HG02840 (cell line): Measurements from ENCODE around the gene PTPRD.
"Not testable (repeated sequence)": the region's sequence is repeated elsewhere in the genome, so short reads cannot be mapped to it uniquely, and the experiment has no call there.

Source experiments
- ATAC-seq: cut with Tn5 transposase; IDR thresholded peaks from one replicate; pipeline ENCODE4 v1.9.1; 2021; ENCODE audit warnings: mild to moderate bottlenecking, moderate library complexity, moderate number of reproducible peaks; ENCODE audit not compliant: unreplicated experiment, low FRiP score

The PTPRD gene

DNA sequence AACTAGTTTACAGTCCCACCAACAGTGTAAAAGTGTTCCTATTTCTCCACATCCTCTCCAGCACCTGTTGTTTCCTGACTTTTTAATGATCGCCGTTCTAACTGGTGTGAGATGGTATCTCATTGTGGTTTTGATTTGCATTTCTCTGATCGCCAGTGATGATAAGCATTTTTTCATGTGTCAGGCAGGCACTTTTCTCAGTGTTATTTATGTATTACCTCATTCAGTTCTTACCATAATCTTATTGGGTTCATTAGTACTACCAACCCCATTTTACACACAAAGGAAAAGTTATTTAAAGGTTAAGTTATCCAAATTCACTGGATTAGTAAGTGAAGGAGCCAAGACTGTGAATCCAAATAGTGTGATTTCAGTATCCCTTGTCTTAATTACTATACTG lies 1644.5 kb downstream of the PTPRD start:
- not testable (repeated sequence) for ATAC-seq

DNA sequence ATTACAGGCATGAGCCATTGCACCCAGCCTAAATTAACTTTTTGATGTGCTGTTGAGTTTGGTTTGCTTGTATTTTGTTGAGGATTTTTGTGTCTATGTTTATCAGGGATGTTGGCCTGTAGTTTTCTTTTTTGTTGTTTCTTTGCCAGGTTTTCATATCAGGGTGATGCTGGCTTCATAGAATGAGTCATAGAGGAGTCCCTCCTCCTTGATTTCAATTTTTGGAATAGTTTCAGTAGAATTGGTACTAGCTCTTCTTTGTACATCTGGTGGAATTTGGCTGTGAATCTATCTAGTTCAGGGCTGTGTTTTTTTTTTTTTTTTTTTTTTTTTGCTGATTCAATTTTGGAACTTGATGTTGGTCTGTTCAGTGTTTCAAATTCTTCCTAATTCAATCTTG lies 1648.9 kb downstream of the PTPRD start:
- no peak for ATAC-seq

DNA sequence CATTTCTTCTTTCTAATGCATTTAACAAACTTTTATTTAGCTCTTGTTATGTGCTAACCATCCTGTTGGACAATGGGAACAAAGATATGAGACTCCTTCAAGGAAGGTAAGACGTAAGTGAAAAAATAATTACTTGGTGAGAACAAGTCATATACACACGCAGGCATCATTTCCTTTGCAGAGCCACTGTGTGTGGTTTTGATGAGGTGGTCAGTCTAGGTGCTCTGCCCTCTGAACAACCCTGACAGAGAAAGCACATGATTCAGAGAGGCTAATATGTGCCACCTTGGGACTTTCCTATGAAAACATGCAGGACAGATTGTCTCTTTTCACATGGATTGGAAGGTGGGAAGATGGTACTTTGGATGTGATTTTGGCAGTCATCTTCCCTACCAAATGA lies 1650.7 kb downstream of the PTPRD start:
- ATAC-seq: no peak

DNA sequence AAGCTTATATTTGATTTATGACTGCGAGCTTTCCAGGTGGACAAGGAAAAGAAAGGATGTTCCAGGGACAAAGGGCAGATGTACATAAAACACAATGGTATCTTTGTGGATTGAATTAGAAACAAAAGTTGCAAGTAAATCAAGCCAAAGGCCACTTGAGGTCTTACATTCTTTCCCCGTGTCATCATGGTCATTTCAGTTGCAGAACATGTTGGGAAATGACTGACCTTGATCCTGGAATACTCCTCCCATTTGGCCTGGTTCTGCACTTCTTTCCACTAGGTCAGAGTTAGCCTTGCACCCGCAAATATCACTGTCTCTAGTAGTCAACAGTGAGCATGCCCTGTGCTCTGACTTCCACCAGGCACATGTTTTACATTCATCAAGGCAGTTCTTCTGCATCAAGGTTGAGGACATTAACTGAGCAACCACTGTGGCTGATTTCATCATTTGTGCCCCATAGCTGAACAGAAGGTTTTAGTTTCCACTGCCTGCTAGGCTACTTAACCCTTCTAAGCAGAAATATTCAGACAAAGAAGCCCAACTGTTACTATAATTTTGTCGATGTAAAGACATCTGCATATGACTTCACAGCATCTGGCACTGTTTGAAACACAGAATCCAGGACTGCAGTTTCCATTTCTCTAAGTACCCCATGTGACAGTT lies 1651.5 kb downstream of the PTPRD start:
- no peak for ATAC-seq

DNA sequence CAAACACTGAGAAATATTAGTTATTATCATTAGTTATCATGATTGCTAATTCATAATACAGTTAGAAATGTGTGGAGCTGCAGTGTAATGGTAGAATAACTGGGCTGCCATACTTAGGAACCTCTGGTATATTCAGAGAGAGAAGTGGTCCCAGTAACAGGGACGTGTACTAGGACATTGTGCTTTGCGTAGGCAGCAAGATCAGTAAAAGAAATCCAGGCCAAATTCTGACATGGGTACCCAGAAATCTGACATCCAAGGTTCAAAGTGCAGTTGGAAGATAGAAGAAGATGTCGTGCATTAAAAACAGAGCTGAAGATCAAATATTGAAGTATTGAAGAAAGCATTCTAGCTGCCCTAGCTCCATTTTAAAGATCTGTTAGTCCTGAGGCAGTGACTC lies 1652.5 kb downstream of the PTPRD start:
- ATAC-seq: no peak

DNA sequence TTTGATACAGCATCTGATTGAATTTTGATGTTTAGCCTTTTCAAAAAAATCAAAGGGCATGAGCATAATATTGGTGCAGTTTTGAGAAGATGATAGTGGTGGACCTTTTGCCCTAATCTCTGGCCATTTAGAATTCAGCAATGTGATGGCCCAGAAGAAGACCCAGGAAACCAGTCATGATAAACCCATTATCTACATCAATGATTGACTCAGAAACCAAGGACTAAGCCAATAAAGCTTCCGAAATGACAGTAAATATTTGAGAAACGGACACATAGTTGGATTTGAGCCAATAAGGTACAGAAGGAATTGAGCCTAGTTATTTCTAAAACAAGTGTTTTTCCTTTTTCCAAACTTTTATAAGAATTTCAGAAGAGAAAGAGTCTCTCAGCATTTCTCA lies 1654.4 kb downstream of the PTPRD start:
- ATAC-seq: no peak

DNA sequence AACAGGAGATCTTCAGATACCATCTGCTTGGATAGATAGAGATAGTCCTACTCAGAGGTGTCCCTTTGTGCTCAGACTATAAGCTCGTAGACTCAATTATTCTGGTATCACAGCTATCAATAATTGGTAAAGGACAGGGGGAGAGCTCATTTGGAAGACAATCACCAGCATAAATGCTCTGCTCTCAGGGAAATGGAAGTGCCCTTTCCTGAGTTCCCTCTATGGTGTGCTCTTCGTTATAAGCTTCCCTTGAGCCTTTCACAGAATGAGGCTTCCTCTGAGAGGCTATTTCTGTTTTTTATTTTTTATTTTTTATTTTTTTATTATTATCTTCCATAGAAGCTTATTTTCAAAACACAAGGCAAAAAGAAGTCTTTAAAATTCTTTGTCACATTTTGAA lies 1657.5 kb downstream of the PTPRD start:
- ATAC-seq: no peak

DNA sequence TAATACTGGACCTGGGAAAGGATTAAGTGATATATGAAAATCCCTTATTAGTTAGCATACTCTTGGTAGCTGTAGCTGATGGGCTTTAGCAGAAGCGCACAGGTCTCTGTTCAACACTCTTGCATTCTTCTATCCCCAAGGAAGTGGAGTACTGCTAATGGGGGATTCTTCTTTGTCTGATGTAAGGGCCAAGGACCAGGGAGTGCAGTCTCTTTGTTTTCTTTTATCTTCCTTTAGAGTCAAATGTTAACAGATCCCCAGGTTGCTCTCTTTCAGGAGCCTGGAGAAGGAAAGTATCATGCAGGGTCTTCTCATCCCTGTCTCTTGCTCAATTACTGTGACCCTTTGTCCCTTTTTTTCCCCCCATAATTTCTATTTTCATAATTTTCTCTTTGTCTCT lies 1666.3 kb downstream of the PTPRD start:
- no peak for ATAC-seq

DNA sequence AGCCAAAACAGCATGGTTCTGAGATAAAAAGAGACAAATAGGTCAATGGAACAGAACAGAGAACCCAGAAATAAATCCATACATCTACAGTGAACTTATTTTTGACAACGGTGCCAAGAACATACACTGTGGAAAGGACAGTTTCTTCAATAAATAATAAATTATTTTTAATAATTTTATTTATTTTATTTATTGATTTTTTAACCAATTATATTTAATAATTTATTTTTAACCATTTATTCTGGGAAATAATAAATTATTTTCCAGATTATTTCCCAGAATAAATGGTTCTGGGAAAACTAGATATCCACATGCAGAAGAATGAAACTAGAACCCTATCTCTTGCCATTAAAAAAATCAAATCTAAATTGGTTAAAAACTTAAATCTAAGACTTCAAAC lies 1669.4 kb downstream of the PTPRD start:
- no peak for ATAC-seq

DNA sequence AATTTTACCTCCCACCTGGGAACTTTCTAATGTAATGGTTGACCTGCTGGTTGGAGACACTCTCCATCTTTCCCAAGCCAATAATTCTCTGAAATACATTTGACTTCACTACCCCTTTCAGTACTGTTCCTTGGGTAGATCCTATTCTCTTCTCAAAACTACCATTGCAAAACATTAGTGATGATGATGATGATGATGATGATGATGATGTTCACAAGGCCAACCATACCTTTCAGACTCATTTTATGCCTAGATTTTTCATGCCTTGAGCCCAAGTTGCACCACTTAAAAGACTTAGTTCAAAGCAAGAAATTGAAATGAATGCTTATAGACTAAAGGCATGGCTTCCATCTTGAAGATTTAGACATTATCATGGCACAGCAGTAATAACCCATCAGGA lies 1672.2 kb downstream of the PTPRD start:
- no peak for ATAC-seq

DNA sequence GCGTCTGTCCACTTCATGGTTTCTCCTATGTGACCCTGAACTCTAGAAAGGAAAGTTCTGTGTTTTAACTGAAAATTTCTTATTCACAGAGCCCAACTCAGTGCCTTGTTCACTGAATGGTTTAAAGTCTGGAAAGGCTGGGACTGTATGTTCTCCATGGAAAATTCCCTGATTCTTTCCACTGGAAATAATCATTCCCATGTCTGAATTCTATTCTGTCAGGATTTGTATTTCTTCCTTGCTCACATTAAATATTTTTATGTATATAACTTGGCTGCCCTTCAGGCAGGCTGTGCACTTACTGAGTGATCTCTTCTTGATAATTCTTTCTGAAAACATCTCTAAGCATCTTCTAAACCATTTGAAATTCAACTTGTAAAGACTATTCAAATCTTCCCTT lies 1686.3 kb downstream of the PTPRD start:
- no peak for ATAC-seq

DNA sequence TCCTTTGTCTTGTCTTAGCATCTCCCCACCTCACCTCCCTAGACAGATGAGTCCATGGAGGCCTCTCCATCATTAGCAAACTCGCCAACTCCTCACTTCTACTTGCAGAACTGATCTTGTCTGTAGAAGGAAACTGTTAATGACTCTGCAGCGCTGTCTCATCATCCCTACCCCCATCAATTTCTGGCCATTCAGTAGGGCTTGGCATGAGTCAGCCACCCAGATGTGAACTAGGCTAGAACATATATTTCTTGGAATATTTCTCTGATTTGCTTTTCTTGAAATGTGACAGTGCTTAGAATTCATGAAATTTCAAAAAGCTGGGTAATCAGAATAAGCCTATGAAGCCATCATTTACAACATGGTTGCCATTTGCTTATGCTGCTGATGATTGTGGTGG lies 1688.2 kb downstream of the PTPRD start:
- ATAC-seq: no peak

DNA sequence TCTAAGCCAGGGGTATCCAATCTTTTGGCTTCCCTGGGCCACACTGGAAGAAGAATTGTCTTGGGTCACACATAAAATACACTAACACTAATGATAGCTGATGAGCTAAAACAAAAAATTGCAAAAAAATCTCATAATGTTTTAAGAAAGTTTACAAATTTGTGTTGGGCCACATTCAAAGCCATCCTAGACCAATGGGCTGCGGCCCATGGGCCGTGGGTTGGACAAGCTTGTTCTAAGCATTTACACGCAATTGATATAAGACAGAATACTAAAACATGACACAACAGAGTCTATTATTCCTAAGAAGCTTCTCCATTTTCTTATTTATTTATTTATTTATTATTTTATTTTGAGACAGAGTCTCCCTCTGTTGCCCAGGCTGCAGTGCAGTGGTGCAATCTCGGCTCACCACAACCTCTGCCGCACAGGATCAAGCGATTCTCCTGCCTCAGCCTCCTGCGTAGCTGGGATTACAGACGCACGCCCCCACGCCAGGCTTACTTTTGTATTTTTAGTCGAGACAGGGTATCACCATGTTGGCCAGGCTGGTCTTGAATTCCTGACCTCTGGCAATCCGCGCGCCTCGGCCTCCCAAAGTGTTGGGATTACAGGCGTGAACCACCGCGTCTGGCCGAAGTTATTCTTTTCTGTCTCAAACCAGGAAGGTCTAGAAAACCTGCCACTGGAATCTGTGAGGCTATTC lies 1692.2 kb downstream of the PTPRD start:
- ATAC-seq: not testable (repeated sequence)

DNA sequence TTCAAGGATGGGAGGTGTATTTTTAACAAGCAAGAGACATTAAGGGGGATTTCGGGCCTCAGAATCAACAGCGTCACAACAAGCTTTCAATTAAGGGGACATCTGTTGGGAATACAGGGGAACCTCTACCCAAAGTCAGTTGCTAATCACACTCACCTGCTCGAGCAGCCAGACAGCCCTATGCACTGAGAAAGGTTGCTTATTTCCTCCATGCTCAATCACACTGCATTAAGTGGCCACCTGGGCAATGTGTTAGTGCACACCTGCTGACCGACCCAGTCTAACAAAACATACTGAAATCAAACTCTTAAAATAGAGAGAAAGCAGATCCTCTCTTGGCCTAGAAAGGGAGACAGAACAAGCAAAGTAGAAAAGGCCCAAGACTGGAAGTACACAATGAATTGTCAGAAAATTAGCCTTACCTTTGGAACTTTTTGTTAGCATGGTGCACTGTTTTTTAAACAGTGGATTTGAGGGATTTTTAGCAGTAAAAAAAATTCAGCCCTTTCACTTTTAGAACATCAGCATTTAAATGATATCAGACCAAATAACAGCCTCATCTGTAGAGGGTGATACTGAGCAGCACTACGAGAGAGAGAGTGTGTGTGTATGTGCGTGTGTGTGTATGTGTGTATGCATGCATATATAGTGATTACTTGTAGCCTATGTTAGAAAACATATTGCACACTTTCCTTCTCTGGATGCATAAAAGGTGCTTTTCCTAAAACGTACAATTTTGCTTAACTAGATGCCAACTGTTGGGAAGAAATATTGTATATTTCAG lies 1694.7 kb downstream of the PTPRD start:
- no peak for ATAC-seq

DNA sequence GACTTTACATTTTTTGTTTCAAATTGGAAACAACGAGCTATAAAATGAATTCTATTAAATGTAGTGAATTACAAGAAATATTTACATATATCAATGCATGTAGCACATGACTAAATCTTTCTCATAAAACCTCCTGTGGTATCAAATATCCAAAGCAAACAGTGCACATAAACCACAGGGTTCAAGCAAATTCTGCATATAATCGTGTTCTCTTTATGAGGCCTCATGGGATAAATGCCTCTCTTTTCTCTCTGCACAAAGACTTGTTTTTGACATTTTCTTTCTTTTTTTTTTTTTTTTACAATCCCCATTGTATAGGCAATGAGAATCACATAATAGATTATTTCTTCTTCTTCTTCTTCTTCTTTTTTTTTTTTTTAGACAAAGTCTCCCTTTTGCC lies 1696.0 kb downstream of the PTPRD start:
- ATAC-seq: no peak

DNA sequence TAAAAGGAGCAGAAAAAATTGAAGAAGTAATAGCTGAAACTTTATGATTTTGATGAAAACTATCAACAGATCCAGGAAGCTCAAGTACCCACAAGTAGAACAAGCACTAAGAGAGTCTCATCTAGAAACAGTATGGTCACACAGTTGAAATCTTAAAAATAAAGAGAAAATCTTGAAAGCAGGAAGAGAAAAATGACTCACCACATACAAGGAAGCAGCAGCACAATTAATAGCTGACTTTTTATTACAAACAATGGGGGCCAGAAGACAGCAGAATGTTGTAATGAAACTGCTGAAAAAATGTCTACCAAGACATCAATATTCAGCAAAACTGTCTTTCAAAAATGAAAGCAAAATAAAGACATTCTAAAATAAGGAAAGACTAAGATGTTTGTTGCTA lies 1704.9 kb downstream of the PTPRD start:
- no peak for ATAC-seq

DNA sequence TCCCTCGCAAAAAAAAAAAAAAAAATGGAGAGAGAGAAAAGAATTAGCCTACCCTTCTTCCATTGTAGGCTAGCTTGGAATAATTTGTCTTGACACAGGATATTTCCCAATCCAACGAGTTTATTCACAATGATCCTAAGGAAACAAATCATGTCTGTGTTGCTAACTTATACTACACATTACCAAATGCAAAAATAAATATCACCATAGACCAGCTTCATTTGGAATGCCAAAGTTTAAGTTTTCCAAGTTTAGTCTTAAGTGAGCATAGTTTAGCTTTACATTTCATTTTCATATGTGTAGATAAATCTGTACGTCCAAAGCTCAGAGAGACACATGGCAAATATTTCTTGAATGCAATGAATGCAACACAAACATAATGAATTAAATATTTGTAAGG lies 1707.1 kb downstream of the PTPRD start:
- no peak for ATAC-seq

DNA sequence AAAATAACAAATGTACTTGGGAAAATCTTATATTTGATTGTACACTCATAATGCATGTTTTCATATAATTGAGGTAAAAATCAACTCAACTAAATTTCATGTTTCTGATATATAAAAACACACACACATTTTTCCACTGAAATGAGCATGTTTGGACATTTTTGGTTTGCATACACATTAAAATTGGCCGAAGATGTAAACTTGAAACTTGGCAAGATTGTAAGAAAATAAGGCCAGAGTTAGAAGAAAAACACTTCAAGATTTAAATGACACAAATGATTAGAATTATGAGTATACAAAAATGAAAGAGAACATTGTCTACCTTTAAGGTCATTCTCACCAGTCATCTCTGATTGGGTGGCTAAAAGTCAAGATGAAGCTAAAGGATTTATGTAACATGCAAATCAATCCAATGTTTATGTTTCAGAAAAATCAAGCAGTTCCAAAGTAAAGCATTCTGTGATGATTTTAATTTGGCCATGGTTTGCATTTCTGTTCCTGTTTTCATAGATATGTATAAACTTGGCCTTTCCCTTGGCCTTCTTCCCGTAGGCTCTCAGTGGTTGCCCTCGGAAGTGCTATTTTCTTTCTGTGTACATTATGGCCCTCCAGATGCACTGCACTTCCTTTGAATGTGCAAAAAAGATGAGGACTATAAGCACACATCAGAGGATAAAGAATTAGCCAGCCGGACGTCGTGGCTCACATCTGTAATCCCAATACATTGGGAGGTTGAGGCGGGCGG lies 1707.9 kb downstream of the PTPRD start:
- ATAC-seq: no peak

DNA sequence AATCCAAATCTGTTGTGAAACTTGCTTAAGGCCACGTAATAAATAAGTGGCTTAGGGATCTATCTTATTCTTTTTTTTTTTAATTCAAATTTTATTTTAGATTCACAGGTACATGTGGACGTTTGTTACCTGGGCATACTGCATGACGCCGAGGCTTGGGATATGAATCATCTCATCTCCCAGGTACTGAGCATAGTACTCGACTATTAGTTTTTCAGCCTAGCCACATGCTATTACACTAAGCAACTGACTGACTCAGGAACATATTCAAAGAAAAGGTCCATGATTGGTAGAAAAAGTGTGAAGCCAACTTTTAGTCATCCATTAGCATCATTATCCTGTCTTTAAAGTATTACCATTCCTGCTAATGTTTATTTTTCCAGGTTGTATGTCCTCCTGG lies 1709.7 kb downstream of the PTPRD start:
- no peak for ATAC-seq

DNA sequence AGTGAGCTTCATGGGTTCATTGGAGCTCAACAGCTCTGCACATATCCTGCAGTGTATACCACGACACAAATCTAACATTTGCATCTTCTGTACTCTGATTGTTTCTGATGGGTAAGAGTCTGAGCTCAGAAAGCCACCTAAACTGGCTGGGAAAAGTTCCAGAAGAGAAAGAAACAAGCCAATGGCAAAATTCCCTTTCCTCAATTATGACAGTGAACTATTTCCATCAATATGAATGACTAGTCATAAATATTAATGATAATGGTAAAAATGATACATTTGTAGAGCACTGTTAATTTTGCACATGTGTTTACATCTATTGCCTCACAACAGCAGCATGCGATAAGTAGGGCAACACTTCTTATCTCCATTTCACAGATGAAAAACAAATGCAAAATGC lies 1711.7 kb downstream of the PTPRD start:
- ATAC-seq: no peak

DNA sequence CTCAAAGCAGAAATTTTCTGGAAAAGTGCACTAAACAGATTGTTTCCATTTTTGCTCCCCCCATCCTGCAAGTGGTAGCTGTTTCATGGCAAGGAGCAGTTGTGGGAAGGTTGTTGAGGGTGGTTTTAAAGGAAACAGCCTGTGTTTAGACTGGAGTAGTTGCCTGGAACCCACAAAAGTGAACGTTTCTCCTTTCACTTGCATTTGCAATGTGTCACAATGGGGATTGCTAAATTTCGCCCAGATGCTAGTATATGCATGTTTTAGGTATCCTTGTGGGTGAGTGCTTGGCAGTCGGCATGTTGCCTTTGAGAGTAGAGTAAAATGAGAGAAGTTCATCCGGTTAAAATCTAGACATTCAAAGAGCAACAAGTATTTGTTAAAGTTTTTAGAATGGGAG lies 1713.3 kb downstream of the PTPRD start:
- no peak for ATAC-seq
